ENCODE results near the gene TTR. TPM values are rescaled to one million over a fixed set of nuclear protein-coding genes. Genes with fewer than 3 reads are reported as not detected.
A peak's percentile ranks its signal among the peaks of the same experiment; 100 is the strongest.

The TTR gene
- total RNA-seq, 1 donor from 2014 or later = not detected

DNA sequence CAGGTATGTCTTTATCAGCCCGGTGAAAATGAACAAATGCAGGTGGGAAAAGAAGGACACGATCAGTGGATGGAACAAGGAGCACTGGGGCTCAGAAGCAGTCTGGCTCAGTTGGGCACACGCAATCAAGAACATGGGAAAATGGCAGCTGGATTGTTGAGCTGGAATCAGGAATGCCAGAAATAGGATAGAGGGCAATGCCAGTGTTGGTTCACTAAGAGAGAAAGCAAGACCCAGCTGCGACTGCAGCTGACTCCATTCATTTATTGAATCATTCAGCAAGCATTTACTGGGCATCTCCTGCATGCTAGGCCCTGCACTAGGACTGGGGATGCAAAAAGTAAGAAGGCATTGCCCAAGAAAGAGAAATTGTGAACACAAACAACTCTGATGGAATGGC lies 13.6 kb upstream of the TTR start:
- DNase-seq (ENCODE audit: extremely low read depth, low read depth, low spot score) = no peak

DNA sequence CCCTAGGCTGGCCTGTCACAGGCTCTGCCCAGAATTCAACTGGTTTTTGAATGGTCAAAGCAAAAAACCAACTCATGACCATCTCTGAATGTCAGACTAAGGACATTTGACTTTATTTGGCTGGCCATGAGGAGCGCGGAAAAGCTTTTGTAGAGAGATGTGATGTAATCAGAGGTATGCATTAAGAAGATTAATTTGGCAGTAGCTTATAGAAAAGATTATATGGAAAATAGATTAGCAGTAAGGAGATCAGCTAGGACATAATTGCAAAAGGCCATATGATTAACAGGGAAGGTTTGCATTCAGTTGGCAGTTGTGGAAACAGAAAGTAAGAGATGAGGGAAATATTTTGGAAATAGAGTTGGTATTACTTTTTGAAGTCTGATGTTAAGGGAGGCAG lies 12.3 kb upstream of the TTR start:
- no peak for DNase-seq (ENCODE audit: extremely low read depth, low read depth, low spot score)

DNA sequence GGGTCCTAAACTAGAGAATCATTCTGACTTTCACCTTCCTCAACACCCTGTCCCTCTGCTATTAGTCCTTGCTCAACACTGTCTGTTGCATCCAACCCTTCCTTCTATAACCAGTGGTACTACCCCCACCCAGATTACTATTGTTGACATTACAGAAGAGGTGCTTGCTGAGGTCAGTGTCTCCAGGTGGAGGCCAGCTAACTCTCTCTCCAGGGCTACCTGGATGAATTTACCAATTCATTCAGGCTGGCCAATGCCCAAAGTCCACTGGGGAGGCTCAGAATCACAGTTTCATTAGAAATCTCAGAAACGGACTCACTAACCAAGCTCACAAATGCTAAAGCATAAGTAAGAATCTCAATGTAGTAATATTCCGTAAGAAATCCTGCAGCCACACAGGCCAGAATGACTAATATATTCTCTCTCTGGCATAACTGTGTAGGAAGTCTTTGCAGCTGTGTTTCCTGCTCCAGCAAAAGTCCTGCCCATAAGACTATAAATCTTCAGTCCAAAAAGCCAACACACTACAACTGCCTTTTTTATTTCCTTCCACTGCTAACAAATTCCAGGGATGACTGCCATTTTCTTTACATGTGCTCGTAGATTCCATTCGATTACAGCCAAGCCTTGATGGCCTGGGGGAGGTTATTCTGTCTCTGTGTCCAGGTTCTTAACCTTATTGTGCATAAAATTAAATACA lies 10.0 kb upstream of the TTR start:
- DNase-seq (ENCODE audit: extremely low read depth, low read depth, low spot score) = peak; percentile 39

DNA sequence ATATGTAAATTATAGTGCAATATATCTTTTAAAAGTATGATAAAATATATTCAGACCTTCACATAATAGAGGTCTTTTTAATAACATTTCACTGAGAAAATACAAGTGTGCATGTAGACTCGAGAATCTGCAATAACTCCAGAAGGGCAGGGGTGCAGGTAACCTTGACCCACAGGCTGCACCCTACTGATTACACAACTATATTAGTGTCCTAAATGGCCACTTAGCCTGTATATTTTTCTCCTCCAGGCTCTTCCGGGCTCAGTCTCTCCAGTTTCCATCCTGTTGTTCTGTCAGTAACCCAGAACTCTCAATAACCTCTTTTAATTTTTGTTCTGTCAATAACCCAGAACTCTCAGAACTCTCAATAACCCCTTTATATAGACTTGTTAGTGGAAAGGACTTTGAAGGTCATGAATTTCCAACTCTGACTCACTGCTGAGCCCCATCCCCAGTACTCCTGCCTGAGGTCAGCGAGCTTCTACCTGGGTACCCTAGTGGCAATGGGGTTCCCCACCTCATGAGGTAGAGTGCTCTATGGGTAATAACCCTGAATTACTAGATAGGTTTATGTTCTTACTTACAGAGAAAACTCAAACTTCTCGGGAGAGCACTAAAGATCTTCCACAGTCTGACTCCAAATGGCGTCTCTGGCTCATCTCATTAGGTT lies 8.4 kb upstream of the TTR start:
- no peak for DNase-seq (ENCODE audit: extremely low read depth, low read depth, low spot score)

DNA sequence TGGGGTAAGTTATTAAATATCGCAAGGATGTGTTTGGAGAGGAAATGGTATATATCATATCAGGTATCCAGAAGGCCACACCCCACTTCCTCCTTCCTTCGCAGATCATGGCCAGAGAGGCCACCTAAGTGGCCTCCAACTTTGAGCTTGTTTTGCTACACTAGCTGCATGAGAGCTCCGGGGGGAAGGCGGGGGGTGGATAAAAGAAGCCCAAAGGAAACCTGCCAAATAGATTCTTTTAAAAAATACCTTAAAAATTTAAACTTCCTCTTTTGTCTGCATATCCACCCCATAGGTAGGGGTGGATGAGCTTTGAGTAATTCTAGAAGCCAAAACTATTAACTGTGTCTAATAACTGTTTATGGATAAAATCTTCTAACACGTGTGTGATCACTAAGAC lies 5.7 kb upstream of the TTR start:
- no peak for DNase-seq (ENCODE audit: extremely low read depth, low read depth, low spot score)

DNA sequence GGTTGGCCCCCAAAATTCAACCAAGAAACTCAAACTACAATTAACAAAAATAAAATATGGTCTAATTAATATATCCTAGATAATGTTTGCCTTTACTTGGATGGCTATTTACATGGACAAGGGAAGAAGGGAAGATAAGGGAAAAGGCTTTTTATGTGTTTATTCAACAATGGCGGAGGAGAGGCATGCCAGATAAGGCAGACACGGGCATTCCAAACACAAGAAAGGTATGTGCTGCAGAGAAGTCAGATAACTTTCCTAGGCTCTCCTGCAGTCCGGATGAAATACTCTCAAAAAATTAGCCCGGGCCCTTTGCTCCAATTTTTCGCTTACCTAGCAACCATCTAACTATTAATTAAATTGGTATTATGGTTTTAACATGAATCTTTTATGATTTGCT lies 5.1 kb upstream of the TTR start:
- no peak for DNase-seq (ENCODE audit: extremely low read depth, low read depth, low spot score)

DNA sequence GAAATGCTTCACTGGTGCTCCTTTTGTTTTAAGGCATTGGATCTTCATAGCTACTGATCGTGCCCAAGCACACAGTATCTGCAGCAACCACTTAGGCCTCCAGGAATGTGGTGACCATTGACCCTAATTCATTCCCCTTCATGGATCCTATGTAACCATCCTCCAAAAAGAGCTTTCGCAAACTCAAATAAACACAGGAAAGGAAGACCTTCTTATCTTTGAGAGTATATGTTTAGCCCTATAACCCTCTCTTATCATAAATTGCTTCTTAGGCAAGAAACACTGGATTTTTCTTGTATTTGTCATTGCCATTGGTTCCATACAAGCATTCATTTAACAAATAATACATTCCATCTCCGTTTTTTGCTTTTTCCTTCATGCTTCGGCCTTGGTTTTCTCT lies 4.1 kb upstream of the TTR start:
- no peak for DNase-seq (ENCODE audit: extremely low read depth, low read depth, low spot score)

DNA sequence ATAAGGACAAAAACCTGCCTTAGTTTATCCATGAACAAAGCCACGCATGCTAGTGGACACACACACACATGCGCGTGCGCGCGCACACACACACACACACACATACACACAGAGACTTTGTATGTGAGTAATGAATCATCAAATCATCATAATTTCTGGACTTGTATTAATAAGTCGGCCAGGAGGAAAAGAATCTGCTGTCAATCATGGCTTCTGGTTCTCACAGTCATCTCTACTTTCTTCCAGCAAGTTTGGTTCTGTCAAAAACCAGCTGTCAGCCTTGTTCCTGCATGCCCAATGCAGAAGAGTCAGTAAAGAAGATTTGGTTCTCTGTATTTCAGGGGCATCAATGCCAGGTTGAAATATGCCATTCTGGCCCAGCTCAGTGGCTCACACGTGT lies 1.1 kb upstream of the TTR start:
- DNase-seq (ENCODE audit: extremely low read depth, low read depth, low spot score) = no peak

DNA sequence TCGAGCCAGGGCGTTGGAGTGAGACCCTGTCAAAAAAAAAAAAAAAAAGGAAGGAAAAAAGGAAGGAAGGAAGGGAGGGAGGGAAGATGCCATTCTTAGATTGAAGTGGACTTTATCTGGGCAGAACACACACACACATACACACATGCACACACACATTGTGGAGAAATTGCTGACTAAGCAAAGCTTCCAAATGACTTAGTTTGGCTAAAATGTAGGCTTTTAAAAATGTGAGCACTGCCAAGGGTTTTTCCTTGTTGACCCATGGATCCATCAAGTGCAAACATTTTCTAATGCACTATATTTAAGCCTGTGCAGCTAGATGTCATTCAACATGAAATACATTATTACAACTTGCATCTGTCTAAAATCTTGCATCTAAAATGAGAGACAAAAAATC lies 564 bp upstream of the TTR start:
- DNase-seq (ENCODE audit: extremely low read depth, low read depth, low spot score) = no peak

DNA sequence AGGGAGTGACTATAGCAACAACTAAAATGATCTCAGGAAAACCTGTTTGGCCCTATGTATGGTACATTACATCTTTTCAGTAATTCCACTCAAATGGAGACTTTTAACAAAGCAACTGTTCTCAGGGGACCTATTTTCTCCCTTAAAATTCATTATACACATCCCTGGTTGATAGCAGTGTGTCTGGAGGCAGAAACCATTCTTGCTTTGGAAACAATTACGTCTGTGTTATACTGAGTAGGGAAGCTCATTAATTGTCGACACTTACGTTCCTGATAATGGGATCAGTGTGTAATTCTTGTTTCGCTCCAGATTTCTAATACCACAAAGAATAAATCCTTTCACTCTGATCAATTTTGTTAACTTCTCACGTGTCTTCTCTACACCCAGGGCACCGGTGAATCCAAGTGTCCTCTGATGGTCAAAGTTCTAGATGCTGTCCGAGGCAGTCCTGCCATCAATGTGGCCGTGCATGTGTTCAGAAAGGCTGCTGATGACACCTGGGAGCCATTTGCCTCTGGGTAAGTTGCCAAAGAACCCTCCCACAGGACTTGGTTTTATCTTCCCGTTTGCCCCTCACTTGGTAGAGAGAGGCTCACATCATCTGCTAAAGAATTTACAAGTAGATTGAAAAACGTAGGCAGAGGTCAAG lies 955 bp downstream of the TTR start:
- no peak for DNase-seq (ENCODE audit: extremely low read depth, low read depth, low spot score)

DNA sequence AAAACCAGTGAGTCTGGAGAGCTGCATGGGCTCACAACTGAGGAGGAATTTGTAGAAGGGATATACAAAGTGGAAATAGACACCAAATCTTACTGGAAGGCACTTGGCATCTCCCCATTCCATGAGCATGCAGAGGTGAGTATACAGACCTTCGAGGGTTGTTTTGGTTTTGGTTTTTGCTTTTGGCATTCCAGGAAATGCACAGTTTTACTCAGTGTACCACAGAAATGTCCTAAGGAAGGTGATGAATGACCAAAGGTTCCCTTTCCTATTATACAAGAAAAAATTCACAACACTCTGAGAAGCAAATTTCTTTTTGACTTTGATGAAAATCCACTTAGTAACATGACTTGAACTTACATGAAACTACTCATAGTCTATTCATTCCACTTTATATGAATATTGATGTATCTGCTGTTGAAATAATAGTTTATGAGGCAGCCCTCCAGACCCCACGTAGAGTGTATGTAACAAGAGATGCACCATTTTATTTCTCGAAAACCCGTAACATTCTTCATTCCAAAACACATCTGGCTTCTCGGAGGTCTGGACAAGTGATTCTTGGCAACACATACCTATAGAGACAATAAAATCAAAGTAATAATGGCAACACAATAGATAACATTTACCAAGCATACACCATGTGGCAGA lies 3.6 kb downstream of the TTR start:
- DNase-seq (ENCODE audit: extremely low read depth, low read depth, low spot score) = no peak

DNA sequence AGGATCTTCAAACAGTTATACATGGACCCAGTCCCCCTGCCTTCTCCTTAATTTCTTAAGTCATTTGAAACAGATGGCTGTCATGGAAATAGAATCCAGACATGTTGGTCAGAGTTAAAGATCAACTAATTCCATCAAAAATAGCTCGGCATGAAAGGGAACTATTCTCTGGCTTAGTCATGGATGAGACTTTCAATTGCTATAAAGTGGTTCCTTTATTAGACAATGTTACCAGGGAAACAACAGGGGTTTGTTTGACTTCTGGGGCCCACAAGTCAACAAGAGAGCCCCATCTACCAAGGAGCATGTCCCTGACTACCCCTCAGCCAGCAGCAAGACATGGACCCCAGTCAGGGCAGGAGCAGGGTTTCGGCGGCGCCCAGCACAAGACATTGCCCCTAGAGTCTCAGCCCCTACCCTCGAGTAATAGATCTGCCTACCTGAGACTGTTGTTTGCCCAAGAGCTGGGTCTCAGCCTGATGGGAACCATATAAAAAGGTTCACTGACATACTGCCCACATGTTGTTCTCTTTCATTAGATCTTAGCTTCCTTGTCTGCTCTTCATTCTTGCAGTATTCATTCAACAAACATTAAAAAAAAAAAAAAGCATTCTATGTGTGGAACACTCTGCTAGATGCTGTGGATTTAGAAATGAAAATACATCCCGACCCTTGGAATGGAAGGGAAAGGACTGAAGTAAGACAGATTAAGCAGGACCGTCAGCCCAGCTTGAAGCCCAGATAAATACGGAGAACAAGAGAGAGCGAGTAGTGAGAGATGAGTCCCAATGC lies 4.6 kb downstream of the TTR start:
- DNase-seq (ENCODE audit: extremely low read depth, low read depth, low spot score) = no peak

DNA sequence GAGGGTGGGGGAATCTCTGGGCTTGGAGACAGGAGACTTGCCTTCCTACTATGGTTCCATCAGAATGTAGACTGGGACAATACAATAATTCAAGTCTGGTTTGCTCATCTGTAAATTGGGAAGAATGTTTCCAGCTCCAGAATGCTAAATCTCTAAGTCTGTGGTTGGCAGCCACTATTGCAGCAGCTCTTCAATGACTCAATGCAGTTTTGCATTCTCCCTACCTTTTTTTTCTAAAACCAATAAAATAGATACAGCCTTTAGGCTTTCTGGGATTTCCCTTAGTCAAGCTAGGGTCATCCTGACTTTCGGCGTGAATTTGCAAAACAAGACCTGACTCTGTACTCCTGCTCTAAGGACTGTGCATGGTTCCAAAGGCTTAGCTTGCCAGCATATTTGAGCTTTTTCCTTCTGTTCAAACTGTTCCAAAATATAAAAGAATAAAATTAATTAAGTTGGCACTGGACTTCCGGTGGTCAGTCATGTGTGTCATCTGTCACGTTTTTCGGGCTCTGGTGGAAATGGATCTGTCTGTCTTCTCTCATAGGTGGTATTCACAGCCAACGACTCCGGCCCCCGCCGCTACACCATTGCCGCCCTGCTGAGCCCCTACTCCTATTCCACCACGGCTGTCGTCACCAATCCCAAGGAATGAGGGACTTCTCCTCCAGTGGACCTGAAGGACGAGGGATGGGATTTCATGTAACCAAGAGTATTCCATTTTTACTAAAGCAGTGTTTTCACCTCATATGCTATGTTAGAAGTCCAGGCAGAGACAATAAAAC lies 6.5 kb downstream of the TTR start:
- DNase-seq (ENCODE audit: extremely low read depth, low read depth, low spot score) = no peak

DNA sequence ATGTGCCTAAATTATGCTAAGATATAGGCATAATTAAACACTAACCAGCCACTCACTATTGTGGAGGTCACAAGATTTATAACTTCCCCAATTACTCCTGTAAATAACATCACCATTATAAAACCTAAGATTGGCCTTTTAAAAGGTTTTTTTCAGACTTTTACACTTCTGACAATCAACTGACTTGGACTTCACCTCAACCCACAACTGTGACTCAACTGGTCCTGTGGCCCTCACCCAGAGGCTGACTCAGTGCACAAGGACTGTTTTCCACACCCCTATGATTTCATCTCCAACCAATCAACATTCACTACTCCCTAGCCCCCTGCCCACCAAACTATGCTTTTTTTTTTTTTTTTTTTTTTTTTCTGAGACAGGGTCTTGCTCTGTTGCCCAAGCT lies 11.6 kb downstream of the TTR start:
- no peak for DNase-seq (ENCODE audit: extremely low read depth, low read depth, low spot score)

DNA sequence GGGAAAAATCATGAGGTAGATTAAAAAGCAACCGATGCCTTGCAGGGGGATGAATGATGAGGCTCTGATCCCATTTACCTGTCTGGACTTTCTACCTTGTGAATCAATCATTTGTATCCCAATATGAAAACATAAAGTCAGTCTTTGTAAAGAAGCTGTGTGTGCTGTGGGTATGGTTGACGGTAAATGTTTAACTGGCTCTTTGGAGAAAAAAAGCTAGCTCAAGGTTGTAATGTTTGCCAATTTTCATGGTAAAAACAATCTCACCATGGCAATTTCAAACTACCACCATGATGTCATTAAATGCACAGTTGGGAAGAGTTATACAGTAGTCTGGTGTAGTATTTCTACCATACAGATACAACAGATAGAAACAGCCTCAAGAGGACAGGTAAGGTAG lies 14.6 kb downstream of the TTR start:
- DNase-seq (ENCODE audit: extremely low read depth, low read depth, low spot score) = no peak

DNA sequence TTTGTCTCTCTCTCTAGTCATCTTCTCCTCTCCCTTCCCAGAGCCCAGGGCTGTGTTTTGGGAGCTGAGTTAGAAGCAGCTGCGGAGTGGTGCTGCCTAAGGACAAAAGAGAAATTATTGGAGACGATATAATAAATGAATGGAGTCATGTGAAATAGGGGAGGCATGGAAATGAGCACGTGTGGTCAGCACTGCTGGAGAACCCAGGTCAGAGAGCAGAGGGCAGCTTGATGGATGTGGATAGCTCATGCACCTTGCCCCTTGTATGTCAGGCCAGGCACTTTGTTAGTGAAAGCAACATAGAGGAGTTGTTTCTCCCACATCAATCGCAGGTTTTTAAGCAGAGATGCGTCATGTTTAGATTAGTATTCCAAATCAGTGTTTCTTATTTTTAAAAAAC lies 15.7 kb downstream of the TTR start:
- DNase-seq (ENCODE audit: extremely low read depth, low read depth, low spot score) = no peak

DNA sequence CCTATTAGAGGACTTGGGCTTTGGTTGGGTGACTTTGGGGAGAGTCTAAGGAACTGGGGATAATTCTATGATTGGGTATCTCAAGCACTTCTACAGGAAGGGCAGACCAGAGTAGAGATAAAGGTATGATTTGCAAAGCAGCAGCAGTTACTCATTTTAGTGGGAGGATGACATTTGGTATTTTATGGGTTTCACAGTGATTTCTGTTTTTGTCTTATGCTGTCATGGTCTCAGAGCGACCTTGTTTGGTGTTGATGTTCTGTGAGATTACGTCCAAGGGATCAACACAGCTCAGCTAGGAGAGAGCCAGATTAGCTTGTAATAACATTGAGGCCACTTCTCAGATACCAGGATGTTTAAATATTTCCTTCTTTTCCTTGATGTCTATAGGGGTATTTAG lies 18.2 kb downstream of the TTR start:
- no peak for DNase-seq (ENCODE audit: extremely low read depth, low read depth, low spot score)

DNA sequence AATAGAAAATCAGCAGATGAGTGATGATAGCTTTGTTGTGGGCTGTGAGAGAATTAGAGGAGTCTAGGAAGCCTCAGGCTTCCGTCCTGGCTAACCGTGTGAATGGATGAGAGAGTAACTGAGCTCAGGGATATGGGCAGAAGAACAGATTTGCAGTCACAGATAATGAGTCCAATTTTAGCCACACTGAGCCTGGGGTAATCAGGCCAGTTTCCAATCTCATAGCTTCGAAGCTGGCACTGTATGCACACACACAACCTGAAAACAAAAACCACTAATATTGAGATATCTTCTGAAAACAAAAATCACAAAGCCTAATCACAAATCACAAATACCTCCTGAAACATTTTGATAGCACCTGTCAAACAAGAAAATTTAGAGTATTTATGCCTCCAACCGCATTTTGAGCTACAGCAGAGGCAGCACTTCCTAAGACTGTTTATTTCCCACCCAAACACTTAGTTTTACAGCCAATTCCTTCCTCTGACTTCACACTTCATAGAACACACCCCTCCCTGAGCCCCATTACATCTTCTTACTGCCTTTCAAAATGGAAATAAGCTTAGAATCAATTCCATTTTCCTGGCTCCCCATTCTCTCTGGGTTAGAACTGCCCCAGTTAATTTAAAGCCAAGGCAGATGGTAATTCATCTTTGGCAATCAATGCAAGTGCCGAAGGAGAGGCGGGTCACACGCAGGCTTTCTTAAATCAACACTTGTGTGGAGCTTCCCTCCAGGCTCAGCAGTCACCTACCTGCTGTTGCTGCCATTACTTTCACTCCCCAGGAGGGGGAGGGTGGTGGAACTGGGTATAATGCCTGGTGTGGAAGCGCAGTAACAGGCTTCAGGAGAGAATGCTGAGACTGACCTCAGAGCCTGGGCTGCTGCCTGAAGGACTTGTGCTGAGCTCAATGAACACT lies 18.9 kb downstream of the TTR start:
- no peak for DNase-seq (ENCODE audit: extremely low read depth, low read depth, low spot score)

DNA sequence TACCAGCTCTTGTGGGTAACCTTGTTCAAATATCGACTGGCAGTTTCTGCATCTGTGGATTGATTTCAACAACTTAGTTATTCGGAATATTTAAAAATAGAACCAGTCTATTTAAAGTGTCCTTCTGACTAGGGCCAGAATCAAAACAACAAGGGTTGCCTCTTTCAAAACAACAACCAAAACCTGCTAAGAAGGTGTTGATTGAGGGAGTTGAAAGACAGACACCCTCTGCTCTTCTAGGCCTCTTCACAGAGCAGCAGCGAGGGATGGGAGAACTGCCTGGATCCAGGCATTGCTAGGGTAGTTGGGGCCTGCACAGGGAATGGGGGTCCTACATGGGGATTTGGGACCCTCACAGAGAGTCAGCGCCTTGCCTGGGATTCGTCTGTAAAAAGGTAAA lies 19.8 kb downstream of the TTR start:
- DNase-seq (ENCODE audit: extremely low read depth, low read depth, low spot score) = no peak

Measured in glomerular endothelial cell (primary cell).